ENCODE data around the gene GSE1. TPM values are rescaled to one million over a fixed set of nuclear protein-coding genes. Genes with fewer than 3 reads are reported as not detected.

GSE1 gene
- total and polyA plus RNA-seq, 2 experiments from 2014 or later: 27.9 to 43.5 TPM

DNA sequence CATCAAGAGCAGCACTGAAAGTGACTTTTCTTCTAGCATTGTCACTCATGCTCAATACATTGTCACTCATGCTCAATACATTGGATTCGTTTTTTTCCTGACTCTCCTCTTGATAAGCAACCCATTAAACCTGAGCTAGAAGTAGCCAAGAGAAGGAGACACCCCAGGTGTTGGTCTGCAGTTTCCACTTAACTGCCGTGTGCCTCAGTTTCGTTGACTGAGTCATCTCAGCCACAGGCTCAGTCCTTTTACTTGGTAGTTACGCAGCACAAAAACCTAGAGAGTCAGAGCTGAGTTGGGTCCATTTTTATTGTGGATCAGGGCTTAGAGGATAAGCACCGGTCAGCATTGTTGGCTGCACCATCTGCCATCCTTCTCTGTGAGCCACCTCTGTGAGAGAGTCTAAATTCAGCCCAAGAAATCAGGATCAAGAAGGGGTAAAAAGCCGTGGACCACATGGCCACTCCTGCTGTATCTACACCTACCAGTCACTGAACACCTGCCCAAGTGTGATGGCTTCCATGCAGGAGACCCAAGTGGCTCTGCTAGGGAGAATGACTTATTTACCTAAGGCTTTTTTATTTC, 64.4 kb downstream of the GSE1 start:
- Histone ChIP-seq H3K79me2 (no peaks in the 10 kb centered on the region), H3K27ac (peak overlapping the region; percentile 38), H3K4me2 (no peak overlapping the region), H3K4me1 (ENCODE audit: insufficient read depth) (peaks cover 6% of the 10 kb centered on the region), H3K4me3 (no peak overlapping the region), H2AFZ (no peak overlapping the region), H4K20me1 (ENCODE audit: insufficient read depth, poor library complexity, severe bottlenecking) (peaks cover 8% of the 10 kb centered on the region), H3K9me2 (replicated peaks; ENCODE audit: insufficient read depth) (no peaks in the 10 kb centered on the region), H3K36me3 (replicated peaks; ENCODE audit: insufficient read depth, low read depth) (no peaks in the 10 kb centered on the region), H3K9me3 (ENCODE audit: low read depth) (no peaks in the 10 kb centered on the region), H3K27me3 (no peaks in the 10 kb centered on the region)
- DNase-seq (ENCODE audit: low spot score): no peak
- TF ChIP-seq EZH2 (IDR thresholded peaks at IDR 0.05; ENCODE audit: borderline replicate concordance) (no peak), EZH2phosphoT487 (IDR thresholded peaks at IDR 0.05; ENCODE audit: low read depth, severe bottlenecking, unreplicated experiment) (no peak)
- TF ChIP-seq, protein P1, sequence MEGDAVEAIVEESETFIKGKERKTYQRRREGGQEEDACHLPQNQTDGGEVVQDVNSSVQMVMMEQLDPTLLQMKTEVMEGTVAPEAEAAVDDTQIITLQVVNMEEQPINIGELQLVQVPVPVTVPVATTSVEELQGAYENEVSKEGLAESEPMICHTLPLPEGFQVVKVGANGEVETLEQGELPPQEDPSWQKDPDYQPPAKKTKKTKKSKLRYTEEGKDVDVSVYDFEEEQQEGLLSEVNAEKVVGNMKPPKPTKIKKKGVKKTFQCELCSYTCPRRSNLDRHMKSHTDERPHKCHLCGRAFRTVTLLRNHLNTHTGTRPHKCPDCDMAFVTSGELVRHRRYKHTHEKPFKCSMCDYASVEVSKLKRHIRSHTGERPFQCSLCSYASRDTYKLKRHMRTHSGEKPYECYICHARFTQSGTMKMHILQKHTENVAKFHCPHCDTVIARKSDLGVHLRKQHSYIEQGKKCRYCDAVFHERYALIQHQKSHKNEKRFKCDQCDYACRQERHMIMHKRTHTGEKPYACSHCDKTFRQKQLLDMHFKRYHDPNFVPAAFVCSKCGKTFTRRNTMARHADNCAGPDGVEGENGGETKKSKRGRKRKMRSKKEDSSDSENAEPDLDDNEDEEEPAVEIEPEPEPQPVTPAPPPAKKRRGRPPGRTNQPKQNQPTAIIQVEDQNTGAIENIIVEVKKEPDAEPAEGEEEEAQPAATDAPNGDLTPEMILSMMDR (IDR thresholded peaks at IDR 0.05; ENCODE audit: poor library complexity): no peak
- 88% methylated on average over 6 of the region's 6 CpGs for WGBS (ENCODE audit: low lambda C conversion rate, missing lambda C conversion rate)

DNA sequence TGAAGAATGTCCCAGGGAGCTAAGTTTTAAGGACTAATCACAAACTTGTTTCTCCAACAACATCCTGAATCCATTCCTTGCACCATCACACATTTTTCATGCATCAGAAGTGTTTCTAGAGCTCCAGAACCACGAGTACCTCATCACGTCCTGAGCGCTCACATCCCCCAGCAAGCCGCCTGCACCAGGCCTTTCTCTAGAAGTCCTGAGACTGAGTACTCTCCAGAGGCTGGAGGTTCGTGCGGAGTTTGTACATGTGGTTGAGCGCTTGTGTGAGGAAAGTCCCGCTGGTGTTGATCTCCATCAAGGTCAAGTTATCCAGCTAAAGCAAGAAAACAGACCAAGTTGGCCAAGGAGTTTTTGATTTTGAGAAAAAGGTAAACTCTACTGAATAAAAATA, 64.9 kb downstream of the GSE1 start:
- H3K27me3 ChIP-seq: no peaks in the 10 kb centered on the region
- H2AFZ ChIP-seq: no peak overlapping the region
- peaks cover 8% of the 10 kb centered on the region for H4K20me1 ChIP-seq (ENCODE audit: insufficient read depth, poor library complexity, severe bottlenecking)
- 91% methylated on average over 8 of the region's 8 CpGs for WGBS (ENCODE audit: low lambda C conversion rate, missing lambda C conversion rate)
- TF ChIP-seq EZH2 (IDR thresholded peaks at IDR 0.05; ENCODE audit: borderline replicate concordance): no peak
- TF ChIP-seq, protein P1 (IDR thresholded peaks at IDR 0.05; ENCODE audit: poor library complexity): no peak
- TF ChIP-seq EZH2phosphoT487 (IDR thresholded peaks at IDR 0.05; ENCODE audit: low read depth, severe bottlenecking, unreplicated experiment): no peak
- no peak for DNase-seq (ENCODE audit: low spot score)
- H3K4me1 ChIP-seq (ENCODE audit: insufficient read depth): peaks cover 6% of the 10 kb centered on the region
- H3K4me3 ChIP-seq: no peak overlapping the region
- H3K9me2 ChIP-seq (replicated peaks; ENCODE audit: insufficient read depth): no peaks in the 10 kb centered on the region
- H3K36me3 ChIP-seq (replicated peaks; ENCODE audit: insufficient read depth, low read depth): no peaks in the 10 kb centered on the region
- no peak overlapping the region for H3K4me2 ChIP-seq
- H3K9me3 ChIP-seq (ENCODE audit: low read depth): no peaks in the 10 kb centered on the region
- no peaks in the 10 kb centered on the region for H3K79me2 ChIP-seq
- peak overlapping the region; percentile 38 for H3K27ac ChIP-seq

DNA sequence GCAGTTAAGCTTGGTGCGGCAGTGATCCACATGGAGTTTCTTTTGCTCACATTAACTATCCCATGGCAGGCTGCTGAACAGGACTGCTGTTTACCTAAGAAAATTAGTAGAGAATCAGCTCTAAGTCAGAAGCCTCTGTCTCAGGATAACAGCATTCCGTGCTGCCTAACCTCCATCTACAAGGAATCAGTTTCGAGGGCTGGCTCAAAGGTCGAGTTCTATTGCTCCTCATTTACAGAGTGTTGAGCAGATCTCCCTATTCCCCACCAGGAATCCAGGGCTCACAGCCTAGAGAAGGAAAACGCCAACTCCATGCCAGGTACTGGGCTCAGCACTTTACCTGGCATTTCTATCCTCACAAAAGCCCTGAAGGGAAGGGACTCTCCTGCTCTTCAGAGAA, 65.7 kb downstream of the GSE1 start:
- peak; percentile 65 for DNase-seq (ENCODE audit: low spot score)
- peaks cover 7% of the 10 kb centered on the region for H4K20me1 ChIP-seq (ENCODE audit: insufficient read depth, poor library complexity, severe bottlenecking)
- 72% methylated on average over 5 of the region's 5 CpGs for WGBS (ENCODE audit: low lambda C conversion rate, missing lambda C conversion rate)

More for the DNA sequence above, 65.7 kb downstream of the GSE1 start:
- peak overlapping the region; percentile 70 for H3K27ac ChIP-seq
- no peak overlapping the region for H2AFZ ChIP-seq
- TF ChIP-seq, protein P1 (IDR thresholded peaks at IDR 0.05; ENCODE audit: poor library complexity): no peak
- H3K9me3 ChIP-seq (ENCODE audit: low read depth): no peaks in the 10 kb centered on the region
- peaks cover 6% of the 10 kb centered on the region for H3K4me1 ChIP-seq (ENCODE audit: insufficient read depth)
- no peaks in the 10 kb centered on the region for H3K9me2 ChIP-seq (replicated peaks; ENCODE audit: insufficient read depth)
- no peaks in the 10 kb centered on the region for H3K79me2 ChIP-seq
- H3K4me2 ChIP-seq: peak overlapping the region; percentile 34
- no peaks in the 10 kb centered on the region for H3K27me3 ChIP-seq
- H3K36me3 ChIP-seq (replicated peaks; ENCODE audit: insufficient read depth, low read depth): no peaks in the 10 kb centered on the region
- no peak overlapping the region for H3K4me3 ChIP-seq
